HL-60 (cell line): ENCODE data around the gene NF1.

Experiments
- GABPA ChIP-seq: IDR thresholded peaks from 2 replicates; pipeline ENCODE4 v1.6.1; 2012; ENCODE audit warnings: low read depth
- POLR2AphosphoS5 ChIP-seq: IDR thresholded peaks from 2 replicates; pipeline ENCODE4 v1.6.1; 2012; ENCODE audit warnings: low read depth
- TF ChIP-seq, protein P1 (sequence below): IDR thresholded peaks from one replicate; pipeline ENCODE4 v1.5.1; 2011; ENCODE audit warnings: low read length, control low read depth, inconsistent platforms; ENCODE audit not compliant: insufficient read depth

DNA sequence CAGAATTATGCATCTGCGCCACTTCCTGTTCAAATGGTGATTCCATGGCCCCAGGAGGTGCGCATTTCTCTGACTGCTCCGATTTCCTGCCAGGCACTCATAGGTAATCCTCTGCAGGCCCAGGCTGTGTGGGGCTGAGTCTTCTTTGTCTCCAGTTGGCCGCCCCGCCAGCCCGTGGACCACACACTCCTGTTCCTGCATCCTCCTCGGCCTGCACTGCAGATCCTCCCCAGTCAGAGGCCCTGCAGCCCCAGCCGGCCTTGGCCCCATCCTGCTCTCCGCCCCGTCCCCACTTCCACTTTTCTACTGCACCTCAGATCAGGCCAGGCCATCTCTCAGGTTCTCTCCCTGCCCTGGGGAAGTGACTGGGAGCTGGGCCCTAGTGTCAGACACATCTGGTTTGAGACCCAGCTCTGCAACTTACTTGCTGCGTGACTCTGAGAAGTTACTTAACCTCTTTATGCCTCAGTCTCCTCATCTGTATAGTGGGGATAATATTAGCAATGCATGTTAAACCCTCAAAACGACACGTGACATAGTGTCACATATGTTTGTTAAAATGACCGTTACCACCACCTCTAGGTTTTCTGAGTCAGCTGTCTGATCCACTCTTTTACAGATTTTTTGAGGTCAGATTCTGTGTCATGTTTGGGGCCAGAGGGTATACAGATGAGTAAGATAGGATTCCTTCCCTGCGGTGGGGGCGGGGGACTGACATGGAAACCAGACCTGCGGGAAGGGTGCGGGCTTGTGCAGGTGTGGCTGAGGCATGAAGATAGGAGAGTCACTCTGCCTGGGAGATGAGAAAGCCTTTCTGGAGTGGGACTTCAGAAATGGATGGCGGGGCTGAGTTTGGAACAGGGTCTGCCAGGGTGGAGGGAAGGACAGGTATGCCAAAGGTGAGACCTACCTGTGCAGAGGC is 309.5 kb downstream of the NF1 start:
- TF ChIP-seq POLR2AphosphoS5 (no peak), GABPA (no peak)
- TF ChIP-seq, protein P1, sequence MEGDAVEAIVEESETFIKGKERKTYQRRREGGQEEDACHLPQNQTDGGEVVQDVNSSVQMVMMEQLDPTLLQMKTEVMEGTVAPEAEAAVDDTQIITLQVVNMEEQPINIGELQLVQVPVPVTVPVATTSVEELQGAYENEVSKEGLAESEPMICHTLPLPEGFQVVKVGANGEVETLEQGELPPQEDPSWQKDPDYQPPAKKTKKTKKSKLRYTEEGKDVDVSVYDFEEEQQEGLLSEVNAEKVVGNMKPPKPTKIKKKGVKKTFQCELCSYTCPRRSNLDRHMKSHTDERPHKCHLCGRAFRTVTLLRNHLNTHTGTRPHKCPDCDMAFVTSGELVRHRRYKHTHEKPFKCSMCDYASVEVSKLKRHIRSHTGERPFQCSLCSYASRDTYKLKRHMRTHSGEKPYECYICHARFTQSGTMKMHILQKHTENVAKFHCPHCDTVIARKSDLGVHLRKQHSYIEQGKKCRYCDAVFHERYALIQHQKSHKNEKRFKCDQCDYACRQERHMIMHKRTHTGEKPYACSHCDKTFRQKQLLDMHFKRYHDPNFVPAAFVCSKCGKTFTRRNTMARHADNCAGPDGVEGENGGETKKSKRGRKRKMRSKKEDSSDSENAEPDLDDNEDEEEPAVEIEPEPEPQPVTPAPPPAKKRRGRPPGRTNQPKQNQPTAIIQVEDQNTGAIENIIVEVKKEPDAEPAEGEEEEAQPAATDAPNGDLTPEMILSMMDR = no peak
